ENCODE measurements around the gene SIRT1.

- TF ChIP-seq POLR2A (IDR thresholded peaks at IDR 0.05; ENCODE audit: control extremely low read depth in 1 of 2, low read depth in 2 of 2, low read length in 2 of 2): peak; percentile 99
- peak; percentile 23 for TF ChIP-seq EZH2 (IDR thresholded peaks at IDR 0.05; ENCODE audit: low read depth, low read length, severe bottlenecking)
These were observed at the start of gene SIRT1 for GRCh38 chr10:67884313-67884841.

All from H1 (cell line).